HUES64 (cell line): ENCODE results near the gene ANKRD6.

Experiments
- H3K27ac ChIP-seq: 2 replicates; pipeline ENCODE4 v1.7.0; 2013; ENCODE audit warnings: low read depth, low read length, inconsistent platforms
- H3K27me3 ChIP-seq: 2 replicates; pipeline ENCODE4 v1.6.1; 2013; ENCODE audit warnings: mild to moderate bottlenecking, low read length; ENCODE audit not compliant: insufficient read depth
- H3K36me3 ChIP-seq: 2 replicates; pipeline ENCODE4 v1.6.1; 2013; ENCODE audit warnings: mild to moderate bottlenecking, low read length; ENCODE audit not compliant: insufficient read depth
- H3K4me1 ChIP-seq: 2 replicates; pipeline ENCODE4 v1.6.1; 2013; ENCODE audit warnings: mild to moderate bottlenecking, low read length, moderate library complexity; ENCODE audit not compliant: insufficient read depth
- H3K4me3 ChIP-seq: 2 replicates; pipeline ENCODE4 v1.5.1; 2013; ENCODE audit warnings: mild to moderate bottlenecking, low read length, moderate library complexity
- H3K9ac ChIP-seq: 2 replicates; pipeline ENCODE4 v1.6.1; 2013; ENCODE audit warnings: mild to moderate bottlenecking, low read depth, low read length
- H3K9me3 ChIP-seq: 2 replicates; pipeline ENCODE4 v1.6.1; 2013; ENCODE audit warnings: low read depth, low read length; ENCODE audit not compliant: insufficient read depth
- WGBS: fragments of 150-250, 120-280 bp; methylation state at CpG from one replicate; pipeline ENCODE4 v1.1.7; 2013; ENCODE audit warnings: missing lambda C conversion rate; 5-methylcytosine and 5-hydroxymethylcytosine counted together

The ANKRD6 gene

GRCh38 chr6:89510393-89510792 is 77.4 kb downstream of the ANKRD6 start:
- Histone ChIP-seq H3K27ac (no peak overlapping the region), H3K9ac (no peak overlapping the region), H3K4me3 (no peak overlapping the region), H3K4me1 (peaks cover 11% of the 10 kb centered on the region; the same call in 1 of the 2 replicates), H3K36me3 (no peaks in the 10 kb centered on the region), H3K9me3 (no peaks in the 10 kb centered on the region), H3K27me3 (no peaks in the 10 kb centered on the region)
- 100% methylated on average over 1 of the region's 1 CpG for WGBS

GRCh38 chr6:89518352-89519055 is 85.6 kb downstream of the ANKRD6 start:
- H3K36me3 ChIP-seq = no peaks in the 10 kb centered on the region
- no peak overlapping the region for H3K9ac ChIP-seq
- no peak overlapping the region for H3K27ac ChIP-seq
- H3K4me1 ChIP-seq = no peaks in the 10 kb centered on the region
- H3K27me3 ChIP-seq = no peaks in the 10 kb centered on the region
- WGBS = 94% methylated on average over 2 of the region's 4 CpGs
- H3K9me3 ChIP-seq = no peaks in the 10 kb centered on the region
- no peak overlapping the region for H3K4me3 ChIP-seq

GRCh38 chr6:89520736-89521135 is 87.8 kb downstream of the ANKRD6 start:
- Histone ChIP-seq H3K27ac (no peak overlapping the region), H3K4me1 (no peaks in the 10 kb centered on the region), H3K9me3 (no peaks in the 10 kb centered on the region), H3K36me3 (no peaks in the 10 kb centered on the region), H3K27me3 (no peaks in the 10 kb centered on the region), H3K4me3 (no peak overlapping the region), H3K9ac (no peak overlapping the region)

DNA sequence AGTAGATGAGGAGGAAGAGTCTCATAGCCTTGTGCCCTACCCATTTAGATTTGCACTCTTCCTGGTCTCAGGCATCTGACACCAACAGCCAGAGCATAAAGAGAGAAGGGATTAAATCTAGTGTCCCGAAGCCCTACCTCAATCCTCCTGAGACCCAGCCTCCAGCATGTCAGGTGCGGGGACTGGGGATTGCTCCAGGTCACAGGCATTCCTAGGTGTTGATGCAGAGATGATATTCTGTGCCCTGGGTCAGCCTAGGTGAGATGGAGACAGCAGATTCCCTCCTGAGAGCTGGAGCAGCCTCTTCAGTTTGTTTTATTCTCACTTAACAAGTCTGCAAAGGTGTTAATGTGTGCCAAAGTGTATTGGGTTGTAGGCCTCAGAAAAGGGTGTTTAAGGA is 89.8 kb downstream of the ANKRD6 start:
- no peaks in the 10 kb centered on the region for H3K36me3 ChIP-seq
- H3K4me1 ChIP-seq = no peaks in the 10 kb centered on the region
- H3K9me3 ChIP-seq = no peaks in the 10 kb centered on the region
- WGBS = 44% methylated on average over 2 of the region's 2 CpGs
- H3K27me3 ChIP-seq = no peaks in the 10 kb centered on the region
- no peak overlapping the region for H3K4me3 ChIP-seq
- H3K9ac ChIP-seq = no peak overlapping the region
- H3K27ac ChIP-seq = no peak overlapping the region

DNA sequence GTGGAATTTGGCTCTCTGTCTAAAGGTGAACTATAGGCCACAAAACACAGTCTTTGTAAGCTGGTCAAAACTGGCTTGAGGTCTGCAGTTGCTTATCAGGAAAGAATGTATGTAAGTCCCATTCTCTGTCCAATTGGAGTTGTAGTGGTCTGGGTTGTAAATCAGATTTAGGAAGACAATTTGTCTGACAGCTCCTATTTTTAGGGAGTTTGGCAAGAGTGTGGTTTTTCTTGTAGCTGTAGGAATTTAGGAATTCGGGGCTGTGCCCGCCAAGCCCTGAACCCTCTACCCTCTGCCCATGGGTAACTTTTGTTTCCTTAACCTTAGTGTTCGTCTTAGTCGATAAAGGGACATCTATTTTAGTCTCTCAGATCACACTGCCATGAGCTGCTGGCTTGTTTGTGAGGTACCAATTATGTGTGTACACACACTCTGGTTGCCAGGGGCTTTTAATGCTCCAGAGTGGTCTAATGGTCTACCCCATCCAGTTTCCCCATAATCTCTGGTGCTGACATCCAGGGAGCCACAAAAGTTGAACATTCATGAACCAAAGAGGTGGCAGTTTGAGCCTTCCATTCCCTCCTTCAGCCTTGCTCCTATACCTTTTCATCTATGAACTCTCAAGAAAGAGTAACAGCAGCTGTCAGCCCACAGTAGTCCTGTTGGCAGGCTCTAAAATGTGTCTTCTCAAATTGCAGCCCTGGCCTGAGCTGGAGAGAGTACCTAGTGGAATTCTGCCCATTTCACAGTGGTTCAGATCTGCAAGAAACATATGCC is 93.0 kb downstream of the ANKRD6 start:
- no peaks in the 10 kb centered on the region for H3K36me3 ChIP-seq
- H3K9ac ChIP-seq = no peak overlapping the region
- no peak overlapping the region for H3K4me3 ChIP-seq
- WGBS = 95% methylated on average over 4 of the region's 4 CpGs
- no peaks in the 10 kb centered on the region for H3K4me1 ChIP-seq
- H3K9me3 ChIP-seq = no peaks in the 10 kb centered on the region
- no peaks in the 10 kb centered on the region for H3K27me3 ChIP-seq
- no peak overlapping the region for H3K27ac ChIP-seq

- no peak overlapping the region for H3K27ac ChIP-seq
- H3K9ac ChIP-seq = no peak overlapping the region
- 95% methylated on average over 2 of the region's 2 CpGs for WGBS
- H3K27me3 ChIP-seq = no peaks in the 10 kb centered on the region
- H3K4me3 ChIP-seq = no peak overlapping the region
- no peaks in the 10 kb centered on the region for H3K36me3 ChIP-seq
- H3K4me1 ChIP-seq = no peaks in the 10 kb centered on the region
- H3K9me3 ChIP-seq = no peaks in the 10 kb centered on the region
Observed at GRCh38 chr6:89526563-89526869, 93.6 kb downstream of the ANKRD6 start.

DNA sequence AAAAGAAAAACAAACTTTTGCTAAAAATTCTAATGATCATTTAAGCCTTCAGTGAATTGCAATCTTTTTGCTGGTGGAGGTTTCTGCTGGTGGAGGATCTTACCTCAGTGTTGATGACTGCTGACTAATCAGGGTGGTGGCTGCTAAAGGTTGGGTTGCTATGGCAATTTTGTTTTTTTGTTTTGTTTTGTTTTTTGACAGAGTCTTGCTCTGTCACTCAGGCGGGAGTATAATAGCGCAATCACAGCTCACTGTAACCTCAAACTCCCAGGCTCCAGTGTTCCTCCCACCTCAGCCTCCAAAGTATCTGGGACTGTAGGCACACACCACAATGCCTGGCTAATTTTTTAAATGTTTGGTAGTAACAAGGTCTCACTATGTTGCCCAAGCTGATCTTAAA is 94.7 kb downstream of the ANKRD6 start:
- H3K27ac ChIP-seq = no peak overlapping the region
- 96% methylated on average over 2 of the region's 2 CpGs for WGBS

GRCh38 chr6:89528866-89529265 is 95.9 kb downstream of the ANKRD6 start:
- Histone ChIP-seq H3K4me3 (no peak overlapping the region), H3K36me3 (no peaks in the 10 kb centered on the region), H3K9me3 (no peaks in the 10 kb centered on the region), H3K27ac (no peak overlapping the region), H3K27me3 (no peaks in the 10 kb centered on the region), H3K9ac (no peak overlapping the region), H3K4me1 (no peaks in the 10 kb centered on the region)

More for the DNA sequence above, 94.7 kb downstream of the ANKRD6 start:
- H3K9me3 ChIP-seq = no peaks in the 10 kb centered on the region
- no peaks in the 10 kb centered on the region for H3K4me1 ChIP-seq
- no peak overlapping the region for H3K4me3 ChIP-seq
- H3K9ac ChIP-seq = no peak overlapping the region
- H3K27me3 ChIP-seq = no peaks in the 10 kb centered on the region
- no peaks in the 10 kb centered on the region for H3K36me3 ChIP-seq

GRCh38 chr6:89530982-89531381 is 98.0 kb downstream of the ANKRD6 start:
- WGBS = 91% methylated on average over 11 of the region's 11 CpGs
- no peaks in the 10 kb centered on the region for H3K27me3 ChIP-seq
- H3K36me3 ChIP-seq = no peaks in the 10 kb centered on the region
- no peaks in the 10 kb centered on the region for H3K9me3 ChIP-seq
- no peak overlapping the region for H3K27ac ChIP-seq
- H3K4me3 ChIP-seq = no peak overlapping the region
- no peak overlapping the region for H3K9ac ChIP-seq
- H3K4me1 ChIP-seq = no peaks in the 10 kb centered on the region

DNA sequence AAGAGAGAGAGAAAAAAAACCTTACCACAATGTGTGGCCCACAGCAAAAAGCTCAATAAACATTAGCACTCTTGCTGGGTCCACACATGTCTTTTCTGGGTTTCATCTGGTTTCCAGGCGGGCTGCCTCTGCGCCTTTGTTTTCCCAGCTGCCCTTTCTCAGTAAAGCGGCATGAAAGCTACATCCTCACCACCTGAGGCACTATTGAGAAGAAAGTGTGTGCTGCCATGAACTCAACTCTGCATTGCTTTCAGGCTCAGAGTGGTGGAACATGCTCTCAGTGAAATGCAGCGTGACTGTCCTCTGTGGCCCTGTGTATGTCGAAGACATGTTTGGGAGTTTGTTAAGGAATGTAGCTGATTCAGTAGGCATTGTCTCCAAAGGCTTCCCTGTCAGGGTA is 103.3 kb downstream of the ANKRD6 start:
- no peaks in the 10 kb centered on the region for H3K36me3 ChIP-seq
- no peak overlapping the region for H3K4me3 ChIP-seq
- no peak overlapping the region for H3K9ac ChIP-seq
- no peaks in the 10 kb centered on the region for H3K27me3 ChIP-seq
- H3K9me3 ChIP-seq = no peaks in the 10 kb centered on the region
- no peaks in the 10 kb centered on the region for H3K4me1 ChIP-seq
- WGBS = 74% methylated on average over 5 of the region's 5 CpGs
- no peak overlapping the region for H3K27ac ChIP-seq

- Histone ChIP-seq H3K9me3 (no peaks in the 10 kb centered on the region), H3K27me3 (no peaks in the 10 kb centered on the region), H3K27ac (no peak overlapping the region), H3K9ac (no peak overlapping the region), H3K4me3 (no peak overlapping the region), H3K4me1 (no peaks in the 10 kb centered on the region), H3K36me3 (no peaks in the 10 kb centered on the region)
- WGBS = 100% methylated on average over 2 of the region's 2 CpGs
Observed at GRCh38 chr6:89539779-89540178, 106.8 kb downstream of the ANKRD6 start.
